ENCODE data around the gene HDAC4.

Gene HDAC4

GRCh38 chr2:239226677-239227581, 173.9 kb downstream of the HDAC4 start:
- H3K27me3 ChIP-seq (ENCODE audit: insufficient read depth, low read length) = no peaks in the 10 kb centered on the region
- H3K27ac ChIP-seq (ENCODE audit: low read length) = no peak overlapping the region
- H3K4me1 ChIP-seq (ENCODE audit: insufficient read depth, low read length) = peaks cover 20% of the 10 kb centered on the region; the same call in 1 of the 2 replicates
- no peak overlapping the region for H3K9ac ChIP-seq (ENCODE audit: low read depth, low read length)
- H3K9me3 ChIP-seq (ENCODE audit: insufficient read depth, low read depth, low read length) = no peaks in the 10 kb centered on the region
- no peak overlapping the region for H3K4me3 ChIP-seq (ENCODE audit: low read length)
- no peaks in the 10 kb centered on the region for H3K36me3 ChIP-seq (ENCODE audit: insufficient read depth, low read depth, low read length)

- Histone ChIP-seq H3K27me3 (ENCODE audit: insufficient read depth, low read length) (no peaks in the 10 kb centered on the region), H3K27ac (ENCODE audit: low read length) (no peak overlapping the region), H3K4me1 (ENCODE audit: insufficient read depth, low read length) (peaks cover 20% of the 10 kb centered on the region; the same call in 1 of the 2 replicates), H3K9ac (ENCODE audit: low read depth, low read length) (no peak overlapping the region), H3K4me3 (ENCODE audit: low read length) (no peak overlapping the region), H3K36me3 (ENCODE audit: insufficient read depth, low read depth, low read length) (no peaks in the 10 kb centered on the region), H3K9me3 (ENCODE audit: insufficient read depth, low read depth, low read length) (no peaks in the 10 kb centered on the region)
Measured at GRCh38 chr2:239225871-239226561, 174.8 kb downstream of the HDAC4 start.

- Histone ChIP-seq H3K4me1 (ENCODE audit: insufficient read depth, low read length) (peaks cover 20% of the 10 kb centered on the region; the same call in 1 of the 2 replicates), H3K27ac (ENCODE audit: low read length) (no peak overlapping the region), H3K9me3 (ENCODE audit: insufficient read depth, low read depth, low read length) (no peaks in the 10 kb centered on the region), H3K4me3 (ENCODE audit: low read length) (no peak overlapping the region), H3K36me3 (ENCODE audit: insufficient read depth, low read depth, low read length) (no peaks in the 10 kb centered on the region), H3K27me3 (ENCODE audit: insufficient read depth, low read length) (no peaks in the 10 kb centered on the region), H3K9ac (ENCODE audit: low read depth, low read length) (no peak overlapping the region)
Measured at GRCh38 chr2:239225371-239225851, 175.4 kb downstream of the HDAC4 start.

- Histone ChIP-seq H3K4me3 (ENCODE audit: low read length) (no peak overlapping the region), H3K27ac (ENCODE audit: low read length) (no peak overlapping the region), H3K27me3 (ENCODE audit: insufficient read depth, low read length) (no peaks in the 10 kb centered on the region), H3K36me3 (ENCODE audit: insufficient read depth, low read depth, low read length) (no peaks in the 10 kb centered on the region), H3K4me1 (ENCODE audit: insufficient read depth, low read length) (peaks cover 20% of the 10 kb centered on the region; the same call in 1 of the 2 replicates), H3K9me3 (ENCODE audit: insufficient read depth, low read depth, low read length) (no peaks in the 10 kb centered on the region), H3K9ac (ENCODE audit: low read depth, low read length) (no peak overlapping the region)
Measured at GRCh38 chr2:239224955-239225354, 175.9 kb downstream of the HDAC4 start.

GRCh38 chr2:239224199-239224570, 176.6 kb downstream of the HDAC4 start:
- Histone ChIP-seq H3K27me3 (ENCODE audit: insufficient read depth, low read length) (no peaks in the 10 kb centered on the region), H3K36me3 (ENCODE audit: insufficient read depth, low read depth, low read length) (no peaks in the 10 kb centered on the region), H3K27ac (ENCODE audit: low read length) (no peak overlapping the region), H3K4me1 (ENCODE audit: insufficient read depth, low read length) (peaks cover 20% of the 10 kb centered on the region; the same call in 1 of the 2 replicates), H3K9ac (ENCODE audit: low read depth, low read length) (no peak overlapping the region), H3K9me3 (ENCODE audit: insufficient read depth, low read depth, low read length) (no peaks in the 10 kb centered on the region), H3K4me3 (ENCODE audit: low read length) (no peak overlapping the region)

- Histone ChIP-seq H3K9ac (ENCODE audit: low read depth, low read length) (no peak overlapping the region), H3K36me3 (ENCODE audit: insufficient read depth, low read depth, low read length) (no peaks in the 10 kb centered on the region), H3K27ac (ENCODE audit: low read length) (no peak overlapping the region), H3K4me3 (ENCODE audit: low read length) (no peak overlapping the region), H3K27me3 (ENCODE audit: insufficient read depth, low read length) (no peaks in the 10 kb centered on the region), H3K9me3 (ENCODE audit: insufficient read depth, low read depth, low read length) (no peaks in the 10 kb centered on the region), H3K4me1 (ENCODE audit: insufficient read depth, low read length) (peaks cover 20% of the 10 kb centered on the region; the same call in 1 of the 2 replicates)
Measured at GRCh38 chr2:239223310-239224198, 177.3 kb downstream of the HDAC4 start.

- peaks cover 20% of the 10 kb centered on the region; the same call in 1 of the 2 replicates for H3K4me1 ChIP-seq (ENCODE audit: insufficient read depth, low read length)
- H3K9me3 ChIP-seq (ENCODE audit: insufficient read depth, low read depth, low read length) = no peaks in the 10 kb centered on the region
- H3K27me3 ChIP-seq (ENCODE audit: insufficient read depth, low read length) = no peaks in the 10 kb centered on the region
- H3K27ac ChIP-seq (ENCODE audit: low read length) = no peak overlapping the region
- no peaks in the 10 kb centered on the region for H3K36me3 ChIP-seq (ENCODE audit: insufficient read depth, low read depth, low read length)
- H3K4me3 ChIP-seq (ENCODE audit: low read length) = no peak overlapping the region
- H3K9ac ChIP-seq (ENCODE audit: low read depth, low read length) = no peak overlapping the region
Measured at GRCh38 chr2:239222706-239223309, 178.0 kb downstream of the HDAC4 start.

GRCh38 chr2:239222312-239222660, 178.5 kb downstream of the HDAC4 start:
- peaks cover 20% of the 10 kb centered on the region; the same call in 1 of the 2 replicates for H3K4me1 ChIP-seq (ENCODE audit: insufficient read depth, low read length)
- H3K36me3 ChIP-seq (ENCODE audit: insufficient read depth, low read depth, low read length) = no peaks in the 10 kb centered on the region
- H3K4me3 ChIP-seq (ENCODE audit: low read length) = no peak overlapping the region
- no peaks in the 10 kb centered on the region for H3K9me3 ChIP-seq (ENCODE audit: insufficient read depth, low read depth, low read length)
- no peaks in the 10 kb centered on the region for H3K27me3 ChIP-seq (ENCODE audit: insufficient read depth, low read length)
- H3K9ac ChIP-seq (ENCODE audit: low read depth, low read length) = no peak overlapping the region
- no peak overlapping the region for H3K27ac ChIP-seq (ENCODE audit: low read length)

GRCh38 chr2:239220981-239221396, 179.8 kb downstream of the HDAC4 start:
- H3K9ac ChIP-seq (ENCODE audit: low read depth, low read length) = no peak overlapping the region

GRCh38 chr2:239220341-239220740, 180.5 kb downstream of the HDAC4 start:
- Histone ChIP-seq H3K4me3 (ENCODE audit: low read length) (no peak overlapping the region), H3K9me3 (ENCODE audit: insufficient read depth, low read depth, low read length) (no peaks in the 10 kb centered on the region), H3K27me3 (ENCODE audit: insufficient read depth, low read length) (no peaks in the 10 kb centered on the region), H3K36me3 (ENCODE audit: insufficient read depth, low read depth, low read length) (no peaks in the 10 kb centered on the region), H3K27ac (ENCODE audit: low read length) (no peak overlapping the region), H3K9ac (ENCODE audit: low read depth, low read length) (no peak overlapping the region), H3K4me1 (ENCODE audit: insufficient read depth, low read length) (peaks cover 13% of the 10 kb centered on the region; the same call in 1 of the 2 replicates)

More at GRCh38 chr2:239220981-239221396, 179.8 kb downstream of the HDAC4 start:
- no peak overlapping the region for H3K27ac ChIP-seq (ENCODE audit: low read length)
- no peaks in the 10 kb centered on the region for H3K9me3 ChIP-seq (ENCODE audit: insufficient read depth, low read depth, low read length)
- H3K27me3 ChIP-seq (ENCODE audit: insufficient read depth, low read length) = no peaks in the 10 kb centered on the region
- H3K36me3 ChIP-seq (ENCODE audit: insufficient read depth, low read depth, low read length) = no peaks in the 10 kb centered on the region
- H3K4me1 ChIP-seq (ENCODE audit: insufficient read depth, low read length) = peaks cover 15% of the 10 kb centered on the region; the same call in 1 of the 2 replicates
- H3K4me3 ChIP-seq (ENCODE audit: low read length) = no peak overlapping the region

Measured in iPS-20b (cell line).